Stimulated activated CD4-positive, alpha-beta T cell treated with anti-CD3 and anti-CD28 coated beads, Interleukin-4, amount 100 ng/mL, for 48 hours (primary cell): ENCODE results near the gene TBC1D10B.
A peak's percentile ranks its signal among the peaks of the same experiment; 100 is the strongest.
"Not testable (repeated sequence)": the region's sequence is repeated elsewhere in the genome, so short reads cannot be mapped to it uniquely, and the experiment has no call there.

ENCODE experiments used
- DNase-seq, 2 donors: peaks; one replicate each; pipeline ENCODE4 v3.0.0-alpha.2; 2020; ENCODE audit warnings: low read depth in 2 of 2

Gene TBC1D10B

DNA sequence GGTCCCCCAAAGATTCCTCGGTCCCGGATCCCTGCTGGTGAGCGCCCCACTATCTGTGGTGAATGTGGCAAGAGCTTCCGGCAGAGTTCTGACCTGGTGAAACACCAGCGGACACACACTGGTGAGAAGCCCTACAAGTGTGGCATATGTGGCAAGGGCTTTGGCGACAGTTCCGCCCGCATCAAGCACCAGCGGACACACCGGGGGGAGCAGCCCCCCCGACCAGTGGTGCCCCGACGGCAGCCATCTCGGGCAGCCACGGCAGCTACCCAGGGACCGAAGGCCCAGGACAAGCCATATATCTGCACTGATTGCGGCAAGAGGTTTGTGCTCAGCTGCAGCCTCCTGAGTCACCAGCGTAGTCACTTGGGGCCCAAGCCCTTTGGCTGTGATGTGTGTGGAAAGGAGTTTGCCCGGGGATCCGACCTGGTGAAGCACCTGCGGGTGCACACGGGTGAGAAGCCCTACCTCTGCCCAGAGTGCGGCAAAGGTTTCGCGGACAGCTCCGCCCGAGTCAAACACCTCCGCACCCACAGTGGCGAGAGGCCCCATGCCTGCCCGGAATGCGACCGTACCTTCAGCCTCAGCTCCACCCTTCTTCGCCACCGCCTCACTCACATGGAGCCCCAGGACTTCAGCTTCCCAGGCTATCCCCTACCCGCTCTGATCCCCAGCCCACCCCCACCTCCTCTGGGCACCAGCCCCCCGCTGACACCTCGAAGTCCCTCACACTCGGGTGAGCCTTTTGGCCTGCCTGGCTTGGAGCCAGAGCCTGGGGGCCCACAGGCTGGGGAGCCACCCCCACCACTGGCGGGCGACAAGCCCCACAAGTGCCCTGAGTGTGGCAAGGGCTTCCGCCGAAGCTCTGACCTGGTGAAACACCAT is 27.7 kb upstream of the TBC1D10B start:
- DNase-seq, result no peak

DNA sequence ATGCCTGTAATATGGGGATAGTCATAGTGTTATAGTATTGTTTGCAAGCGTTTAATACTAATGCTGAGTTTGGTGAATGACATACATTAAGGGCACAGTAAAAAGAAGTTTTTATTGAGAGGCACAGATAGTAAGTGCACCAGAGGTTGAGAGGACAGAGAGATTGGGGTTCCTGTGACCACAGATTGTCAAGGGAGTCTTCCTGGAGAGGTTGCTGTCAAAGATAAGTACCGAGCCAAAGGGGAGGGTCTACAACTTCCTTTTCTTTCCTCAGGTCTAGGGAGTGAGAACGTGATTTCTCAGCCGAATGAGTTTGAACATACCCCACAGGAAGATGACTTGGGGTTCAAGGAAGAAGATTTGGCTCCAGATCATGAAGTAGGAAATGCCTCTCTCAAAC is 26.8 kb upstream of the TBC1D10B start:
- DNase-seq, result no peak

DNA sequence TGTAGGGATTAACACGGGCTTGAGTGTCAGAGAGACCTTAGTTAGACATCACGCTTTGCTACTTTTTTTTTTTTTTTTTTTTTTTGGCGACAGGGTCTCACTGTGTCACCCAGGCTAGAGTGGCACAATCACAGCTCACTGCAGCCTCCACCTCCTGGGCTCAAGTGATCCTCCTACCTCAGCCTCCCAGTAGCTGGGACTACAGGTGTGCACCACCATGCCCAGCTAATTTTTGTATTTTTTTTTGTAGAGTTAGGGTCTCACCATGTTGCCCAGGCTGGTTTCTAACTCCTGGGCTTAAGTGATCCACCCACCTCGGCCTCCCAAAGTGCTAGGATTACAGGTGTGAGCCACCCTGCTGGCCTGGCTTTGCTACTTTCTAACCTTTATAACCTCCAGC is 26.3 kb upstream of the TBC1D10B start:
- DNase-seq, result not testable (repeated sequence)

DNA sequence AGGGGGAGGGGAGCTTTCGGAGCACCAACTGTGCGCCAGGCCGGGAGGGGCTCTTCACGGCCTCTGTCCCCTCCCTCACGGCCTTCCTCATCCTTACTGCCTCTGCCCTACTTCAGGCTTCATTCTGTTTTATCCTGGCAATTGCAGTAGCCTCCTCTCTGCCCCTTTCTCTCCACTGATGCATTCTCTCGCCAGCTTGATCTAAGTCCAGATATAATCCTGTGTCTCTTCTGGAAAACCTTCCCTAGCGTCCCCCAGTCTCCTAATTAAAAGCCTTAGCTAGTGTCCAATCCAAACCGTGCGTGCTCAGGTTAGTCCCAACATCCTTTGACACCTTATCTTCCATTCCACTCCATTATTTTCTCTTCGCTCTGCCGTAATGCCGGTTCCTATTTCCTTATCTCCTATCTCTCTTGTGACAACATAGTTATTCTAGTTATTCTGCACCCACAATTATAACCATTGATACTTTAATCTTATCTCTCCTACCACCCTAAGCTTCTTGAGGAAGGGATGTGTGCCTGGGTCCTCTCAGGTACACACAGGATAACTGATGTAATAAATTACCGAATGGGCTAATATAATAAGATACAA is 25.8 kb upstream of the TBC1D10B start:
- DNase-seq, result no peak

DNA sequence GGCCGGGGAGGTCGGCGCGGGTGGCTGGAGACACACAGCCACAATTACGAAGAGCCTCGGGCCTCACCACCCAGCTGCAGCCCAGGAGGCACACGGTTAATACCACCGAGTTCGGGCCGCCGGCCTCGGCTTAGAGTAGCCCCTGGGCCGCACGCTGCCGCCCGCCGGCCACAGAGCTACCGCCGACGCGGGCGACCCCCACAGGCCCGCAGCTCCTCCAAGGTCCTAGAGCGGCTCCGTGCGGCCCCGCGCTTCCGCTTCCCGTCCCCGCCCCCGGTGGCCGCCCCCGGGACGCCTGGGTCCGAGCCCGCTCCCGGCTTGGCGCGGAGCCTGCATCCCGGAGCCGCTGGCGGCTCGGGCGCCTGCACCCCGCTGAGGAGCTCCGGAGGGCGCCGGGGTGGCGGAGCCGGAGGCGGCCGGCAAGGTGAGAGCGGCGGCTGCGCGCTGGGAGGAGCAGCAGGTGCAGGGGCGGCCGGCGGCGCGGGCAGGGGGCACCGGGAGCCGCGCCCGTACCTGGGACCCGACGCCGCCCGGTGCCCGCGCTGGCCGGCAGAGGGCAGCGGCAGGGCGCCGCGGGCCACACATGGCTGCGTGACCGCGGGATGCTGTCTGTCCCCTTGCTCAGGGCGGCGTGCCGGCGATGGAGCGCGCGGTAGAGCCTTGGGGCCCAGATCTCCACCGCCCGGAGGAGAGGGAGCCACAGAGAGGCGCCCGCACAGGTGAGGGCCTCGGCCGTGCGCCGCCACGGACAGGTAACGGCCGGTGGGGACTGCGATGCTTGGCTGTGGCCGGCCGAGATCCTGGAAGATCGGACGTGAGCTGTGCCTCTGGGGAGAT is 25.1 kb upstream of the TBC1D10B start, which contains the start of gene ZNF48:
Gene ZNF48, plus strand, starts transcription at position 266 of the 837 bp plus-strand sequence. Its CDS starts 375 bp downstream, at position 641.
- DNase-seq, result peak in 1 of 2 donors; percentile 47

DNA sequence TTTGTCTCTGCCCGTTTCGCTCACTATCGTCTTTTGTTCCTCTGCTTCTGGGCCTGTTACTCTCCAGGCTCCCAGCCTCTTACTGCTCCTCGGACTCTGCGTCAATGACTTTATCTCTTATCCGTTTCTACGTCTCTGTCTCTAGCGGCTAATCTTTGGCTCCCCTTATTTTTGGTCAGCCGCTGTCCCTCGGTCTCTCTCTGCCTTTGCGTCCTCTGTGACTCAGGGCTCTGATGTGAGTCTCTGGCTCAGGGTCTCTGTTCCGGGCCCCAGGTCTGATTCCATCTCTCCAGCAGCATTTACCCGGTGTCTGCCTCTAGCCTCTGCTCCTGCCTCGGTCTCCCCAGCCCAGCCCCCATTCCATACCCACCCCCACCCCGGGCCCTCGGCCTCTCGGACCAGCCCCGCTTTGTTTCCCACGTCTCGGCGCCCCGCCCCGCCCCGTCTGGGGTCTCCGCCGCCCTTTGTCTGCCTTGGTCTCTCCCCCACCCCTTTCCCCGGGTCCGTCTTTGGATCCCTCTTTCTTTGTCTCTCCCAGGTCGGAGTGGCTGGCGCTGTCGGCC is 24.4 kb upstream of the TBC1D10B start:
- DNase-seq, result no peak

DNA sequence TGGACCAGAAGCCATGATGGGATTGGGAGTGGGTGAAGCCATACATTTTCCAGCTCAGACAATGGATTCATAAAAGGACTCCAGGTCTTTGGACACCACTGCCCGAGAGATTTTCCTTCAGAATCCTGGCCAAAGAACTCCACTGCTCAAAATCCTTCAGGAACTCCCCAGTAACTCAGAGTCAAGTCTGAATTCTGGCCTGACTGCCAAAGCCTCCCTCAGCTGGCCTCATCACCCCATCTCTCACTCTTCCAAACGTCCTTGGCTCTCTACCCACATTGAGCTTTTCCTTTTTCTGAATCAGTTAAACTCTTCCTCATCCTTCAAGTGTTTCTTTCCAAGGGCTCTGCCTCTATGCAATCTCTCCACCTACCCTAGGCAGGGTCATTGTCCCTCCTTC is 13.2 kb upstream of the TBC1D10B start:
- no peak for DNase-seq

DNA sequence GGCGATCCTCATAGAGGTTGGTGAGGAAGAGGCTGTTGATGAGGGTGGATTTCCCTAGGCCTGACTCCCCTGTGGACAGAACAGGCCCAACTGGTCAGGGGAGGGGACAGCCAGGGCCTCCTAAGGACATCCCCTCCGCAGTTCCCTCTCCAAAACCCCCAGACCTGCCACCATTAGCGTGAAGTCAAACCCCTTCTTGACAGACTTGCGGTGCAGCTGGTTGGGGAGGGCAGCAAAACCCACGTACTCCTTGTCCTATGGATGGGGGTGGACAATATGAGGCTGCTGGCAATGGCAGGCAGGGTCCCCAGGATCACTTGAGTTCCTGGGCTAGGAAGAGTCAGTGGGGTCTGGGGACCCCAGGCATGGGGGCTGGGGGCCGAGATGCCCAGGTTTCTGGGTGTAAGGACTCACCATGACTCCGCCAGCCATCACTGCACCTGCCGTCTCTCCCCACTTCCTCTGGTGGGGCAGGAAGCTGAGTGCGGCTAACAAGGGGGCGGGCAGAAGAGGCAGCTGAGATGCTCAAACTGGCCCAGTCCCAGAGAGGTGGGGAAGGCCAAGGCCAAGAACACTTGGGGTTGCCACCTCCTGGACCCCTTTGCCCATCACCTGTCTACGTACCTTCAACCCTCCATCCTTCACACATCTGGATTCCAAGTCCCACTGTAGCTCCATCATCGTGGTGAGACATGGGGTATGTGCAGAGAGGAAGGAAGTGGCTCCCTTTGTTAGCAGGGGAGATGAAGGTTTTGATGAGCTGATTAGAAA is 12.0 kb upstream of the TBC1D10B start, which contains the start of gene SEPTIN1:
Gene SEPTIN1, minus strand, starts transcription at position 451 of the 771 bp plus-strand sequence. Its CDS starts 19 bp downstream, at position 432.
- DNase-seq, result peak; percentile 66 to 77

DNA sequence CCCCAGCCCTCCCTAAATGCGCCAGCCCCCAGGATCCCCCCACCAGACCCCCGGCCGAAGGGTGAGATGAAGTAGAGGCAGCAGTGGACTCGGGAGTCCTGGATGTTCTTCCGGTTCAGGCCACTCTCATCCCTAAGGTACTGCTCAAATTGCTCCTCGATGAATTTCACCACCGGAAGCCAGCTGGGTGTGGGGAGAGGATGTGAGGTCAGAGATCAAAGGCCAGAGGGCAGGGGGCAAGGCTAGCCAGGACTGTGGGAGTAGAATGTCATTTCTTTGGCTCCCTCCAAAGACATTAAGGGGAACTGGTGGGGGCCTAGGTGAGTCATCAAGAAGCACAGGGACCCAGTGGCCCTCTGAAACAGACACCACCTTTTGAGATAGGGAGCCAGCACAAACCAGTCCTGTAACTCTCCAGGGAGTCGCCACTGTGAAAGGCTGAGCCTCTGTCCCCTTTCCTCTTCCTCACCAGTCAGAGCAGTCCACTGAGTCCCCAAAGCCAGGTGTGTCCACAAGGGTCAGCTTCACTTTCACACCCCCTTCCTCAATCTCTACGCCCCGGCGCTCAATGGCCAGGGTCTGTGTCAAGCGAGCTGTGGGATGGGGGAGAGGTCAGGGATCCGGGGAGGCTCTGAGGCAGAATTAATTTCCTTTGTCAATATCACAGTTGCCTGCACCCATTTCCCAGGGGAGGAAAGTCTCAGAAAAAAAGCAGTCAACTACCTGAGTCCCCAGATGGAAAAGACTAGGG is 11.2 kb upstream of the TBC1D10B start:
- peak in 1 of 2 donors; percentile 30 for DNase-seq

DNA sequence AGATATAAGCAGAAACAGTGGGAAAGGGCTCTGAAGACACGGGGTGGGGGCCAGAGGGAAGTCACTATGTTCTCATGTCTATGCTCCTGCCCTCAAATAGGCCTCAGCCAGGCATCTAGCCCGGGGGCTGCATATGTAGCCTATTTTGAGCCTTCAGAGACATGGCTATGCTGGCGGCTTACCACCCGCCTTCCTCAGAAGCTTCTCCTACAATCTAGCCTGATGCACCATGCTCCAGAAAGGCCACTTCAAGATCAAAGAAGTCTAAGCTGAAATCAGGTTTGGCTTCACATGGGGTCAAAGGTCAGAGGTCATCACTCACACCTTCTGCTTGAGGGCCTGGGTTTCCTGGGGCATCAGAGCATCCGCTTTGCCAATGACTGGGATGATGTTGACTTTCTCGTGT is 10.5 kb upstream of the TBC1D10B start:
- DNase-seq, result no peak

DNA sequence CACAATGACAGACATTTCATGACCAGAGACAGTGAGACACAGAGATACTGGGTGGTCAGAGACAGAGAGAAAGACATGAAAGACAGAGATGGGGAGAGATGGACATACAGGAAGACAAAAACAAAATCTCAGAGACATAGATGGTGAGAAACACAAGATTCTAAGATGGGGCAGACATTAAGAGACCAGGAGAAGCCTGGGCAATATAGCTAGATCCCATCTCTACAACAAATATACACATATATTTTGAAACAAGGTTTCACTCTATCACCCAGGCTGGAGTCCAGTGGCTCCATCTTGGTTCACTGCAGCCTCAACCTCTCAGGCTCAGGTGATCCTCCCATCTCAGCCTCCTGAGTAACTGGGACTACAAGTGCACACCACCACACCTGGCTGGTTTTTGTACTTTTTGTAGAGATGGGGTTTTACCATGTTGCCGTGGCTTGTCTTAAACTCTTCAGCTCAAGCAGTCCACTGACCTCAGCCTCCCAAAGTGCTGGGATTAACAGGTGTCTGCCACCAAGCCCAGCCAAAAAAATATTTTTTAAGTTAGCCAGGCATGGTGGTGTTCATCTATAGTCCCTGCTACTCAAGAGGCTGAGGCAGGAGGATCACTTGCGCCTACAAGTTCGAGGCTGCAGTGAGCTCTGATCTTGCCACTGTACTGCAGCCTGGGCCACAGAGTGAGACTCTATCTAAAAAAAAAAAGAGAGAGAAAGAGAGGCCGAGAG is 9.9 kb upstream of the TBC1D10B start:
- no peak for DNase-seq

DNA sequence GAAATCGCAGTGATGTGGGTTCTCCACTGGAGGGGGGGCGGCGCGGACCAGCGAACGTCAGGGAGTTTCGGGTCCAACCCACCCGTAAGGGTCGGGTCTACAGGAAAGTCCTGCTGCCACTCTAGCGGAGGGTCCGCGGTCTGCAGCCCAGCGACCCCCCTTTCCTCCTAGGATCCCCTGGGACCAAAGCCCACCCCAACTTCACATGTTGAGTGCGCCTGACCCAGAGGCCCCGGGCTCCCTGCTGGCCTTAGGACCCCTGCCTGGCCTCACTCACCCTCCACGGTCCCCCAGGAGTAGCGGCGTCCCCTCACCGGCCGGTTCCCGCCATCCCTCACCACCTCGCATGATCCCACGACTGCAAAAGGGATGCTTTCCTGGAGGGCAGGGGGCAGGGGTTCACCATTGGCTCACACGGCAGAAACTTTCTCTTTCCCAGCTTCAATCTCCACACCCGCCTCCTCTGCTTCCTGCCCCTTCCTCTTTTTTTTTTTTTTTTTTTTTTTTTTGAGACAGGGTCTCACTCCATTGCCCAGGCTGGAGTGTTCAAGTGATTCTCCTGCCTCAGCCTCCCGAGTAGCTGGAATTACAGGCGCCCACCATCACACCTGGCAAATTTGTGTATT is 9.0 kb upstream of the TBC1D10B start:
- no peak for DNase-seq

DNA sequence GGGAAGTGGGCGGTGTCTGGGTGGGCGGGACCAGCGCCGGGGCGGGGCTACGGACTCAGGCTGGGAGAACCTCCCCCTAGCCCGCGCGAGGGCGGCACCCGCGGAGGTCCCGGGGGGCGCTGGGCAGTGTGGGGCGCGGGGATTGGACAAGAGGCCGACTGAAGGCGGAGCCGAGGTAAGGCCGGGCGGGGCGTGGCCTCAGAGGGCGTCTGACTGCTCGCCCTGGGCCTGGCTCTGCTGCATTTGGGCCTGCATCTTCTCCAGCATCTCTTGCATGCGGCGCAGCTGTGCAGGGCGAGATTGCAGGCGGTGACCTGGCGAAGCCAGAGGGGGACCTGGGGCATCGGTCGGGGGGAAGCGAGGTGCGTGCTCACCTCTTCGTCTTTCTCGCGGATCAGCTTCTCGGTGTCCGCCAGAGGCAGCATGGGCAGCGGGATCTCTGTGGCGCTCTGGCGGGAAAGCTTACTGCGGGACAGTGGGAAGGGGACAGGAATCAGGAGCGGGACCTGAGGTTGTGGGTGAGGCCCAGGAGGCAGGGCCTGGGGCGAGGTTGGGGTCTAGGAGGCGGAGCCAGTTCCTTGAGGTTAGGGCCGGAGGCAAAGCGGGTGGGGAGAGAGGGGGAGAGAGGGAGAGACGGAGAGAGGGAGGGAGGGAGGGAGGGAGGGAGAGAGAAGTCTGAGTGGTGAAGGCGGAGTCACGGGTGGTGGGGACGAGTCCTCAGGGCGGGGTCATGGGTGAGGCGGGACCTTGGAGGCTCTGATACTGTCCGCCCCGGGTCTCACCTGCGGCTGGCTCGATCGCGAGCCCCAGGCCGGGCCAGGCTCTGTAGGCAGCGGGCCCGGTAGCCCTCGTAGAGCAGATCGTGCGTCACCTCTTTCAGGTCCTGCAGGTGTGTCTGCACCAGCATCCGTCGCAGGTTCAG is 8.2 kb upstream of the TBC1D10B start:
- DNase-seq, result peak; percentile 99

DNA sequence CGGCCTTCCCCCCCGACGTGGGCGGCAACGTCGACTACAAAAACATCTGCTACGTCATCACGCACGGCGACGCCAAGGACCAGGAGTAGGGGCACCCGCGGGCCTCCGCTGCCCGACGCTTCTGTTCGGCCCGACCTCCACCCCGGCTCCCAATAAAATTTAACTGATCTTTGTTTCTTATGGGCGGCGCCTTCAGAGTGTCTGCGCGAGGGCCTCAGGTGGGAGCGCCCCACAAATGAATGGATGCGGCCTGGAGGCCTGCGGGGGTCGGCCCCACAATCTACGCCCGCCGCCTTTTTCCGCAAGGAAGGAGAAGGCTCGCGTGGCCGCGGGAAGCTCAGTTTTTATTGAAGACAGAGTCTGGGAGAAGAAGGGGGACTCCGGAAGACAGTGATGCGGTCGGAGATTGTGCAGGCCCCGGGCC is 7.5 kb upstream of the TBC1D10B start:
- DNase-seq, result peak; percentile 73 to 75

DNA sequence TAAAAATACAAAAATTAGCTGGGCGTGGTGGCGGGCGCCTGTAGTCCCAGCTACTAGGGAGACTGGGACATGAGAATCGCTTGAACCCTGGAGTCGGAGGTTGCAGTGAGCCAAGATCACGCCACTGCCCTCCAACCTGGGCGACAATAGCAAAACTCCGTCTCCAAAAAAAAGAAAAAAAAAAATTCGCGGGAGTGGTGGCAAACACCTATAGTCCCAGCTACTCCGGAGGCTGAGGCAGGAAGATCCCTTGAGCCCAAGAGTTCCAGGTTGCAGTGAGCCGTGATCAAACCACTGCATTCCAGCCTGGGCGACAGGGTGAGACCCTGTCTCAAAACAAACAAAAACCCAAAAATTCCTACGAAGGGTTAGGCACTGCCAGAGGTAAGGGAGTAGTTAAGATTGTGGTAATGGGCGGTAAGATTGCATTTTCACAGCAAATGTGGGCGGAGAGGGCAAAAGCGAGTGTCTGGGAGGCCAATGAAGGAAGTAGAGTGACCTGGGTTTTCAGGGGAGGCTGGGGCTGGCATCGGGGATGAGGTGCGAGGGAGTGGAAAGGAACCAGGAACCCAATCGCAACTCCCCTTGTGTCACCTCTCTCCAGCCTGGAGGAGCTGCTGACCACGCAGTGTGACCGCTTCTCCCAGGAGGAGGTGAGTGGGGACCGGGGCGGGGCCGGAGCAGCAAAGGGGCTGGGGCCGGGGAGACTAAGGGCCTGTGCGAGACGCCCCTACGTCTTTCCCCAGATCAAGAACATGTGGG is 6.9 kb upstream of the TBC1D10B start:
- no peak for DNase-seq

DNA sequence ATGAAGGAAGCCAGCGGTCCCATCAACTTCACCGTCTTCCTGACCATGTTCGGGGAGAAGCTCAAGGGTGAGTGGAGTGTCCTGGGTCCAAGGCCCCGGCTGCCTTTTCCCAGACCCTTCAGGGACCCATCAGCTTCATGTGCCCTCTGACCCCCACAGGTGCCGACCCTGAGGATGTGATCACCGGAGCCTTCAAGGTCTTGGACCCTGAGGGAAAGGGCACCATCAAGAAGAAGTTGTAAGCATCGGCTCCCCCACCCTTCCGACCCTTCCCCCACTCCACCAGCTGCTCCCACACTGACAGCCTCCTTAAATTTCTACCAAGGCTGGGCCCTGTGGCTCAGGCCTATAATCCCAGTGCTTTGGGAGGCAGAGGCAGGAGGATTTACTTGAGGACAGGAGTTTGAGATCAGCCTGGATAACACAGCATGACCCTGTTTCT is 6.2 kb upstream of the TBC1D10B start:
- no peak for DNase-seq

DNA sequence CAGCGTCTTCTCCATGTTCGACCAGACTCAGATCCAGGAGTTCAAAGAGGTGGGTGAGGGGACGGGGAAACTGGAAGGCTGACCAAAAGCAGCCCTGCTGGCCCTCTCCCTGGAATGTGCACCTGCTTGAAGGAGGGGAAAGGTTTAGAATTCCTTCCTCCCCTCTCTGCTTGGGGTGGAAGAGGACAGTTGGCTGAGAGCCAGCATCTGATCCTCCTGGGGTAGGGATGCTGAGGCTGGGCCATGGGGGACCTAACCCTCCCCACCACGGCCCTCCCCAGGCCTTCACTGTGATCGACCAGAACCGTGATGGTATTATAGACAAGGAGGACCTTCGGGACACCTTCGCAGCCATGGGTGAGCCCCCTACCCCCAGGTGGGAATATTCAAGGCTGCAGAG is 5.6 kb upstream of the TBC1D10B start:
- DNase-seq, result no peak
